Activated T-helper 1 cell treated with anti-CD3 and anti-CD28 coated beads, Interleukin-12 subunit alpha, Interleukin-12 subunit beta, Interleukin-2, Interleukin-4 antibody, amounts not matched to agents 30 ng/mL and 10 ng/mL and 1 ng/mL, durations not matched to agents 14 hours and 24 hours and 36 hours (primary cell): ENCODE results near the gene HK2. TPM values are rescaled to one million over a fixed set of nuclear protein-coding genes. Genes with fewer than 3 reads are reported as not detected.
A peak's percentile ranks its signal among the peaks of the same experiment; 100 is the strongest.

Experiments
- DNase-seq: peaks from one replicate; pipeline ENCODE4 v3.0.0; 2021; ENCODE audit warnings: low spot score
- H3K27ac Mint-ChIP-seq: one replicate; pipeline ENCODE4 v1.8.0; 2021; ENCODE audit warnings: mild to moderate bottlenecking, mixed read lengths
- H3K27me3 Mint-ChIP-seq: one replicate; pipeline ENCODE4 v1.8.0; 2022; ENCODE audit warnings: mild to moderate bottlenecking, moderate library complexity, mixed read lengths; ENCODE audit not compliant: insufficient read depth
- H3K36me3 Mint-ChIP-seq: one replicate; pipeline ENCODE4 v1.8.0; 2021; ENCODE audit warnings: low read depth, mixed read lengths
- H3K4me1 Mint-ChIP-seq: one replicate; pipeline ENCODE4 v1.8.0; 2021; ENCODE audit warnings: low read depth, mixed read lengths
- H3K4me3 Mint-ChIP-seq: one replicate; pipeline ENCODE4 v1.8.0; 2021; ENCODE audit warnings: mild to moderate bottlenecking, moderate library complexity, mixed read lengths
- H3K9me3 Mint-ChIP-seq: one replicate; pipeline ENCODE4 v1.8.0; 2021; ENCODE audit warnings: mixed read lengths
- intact Hi-C: fragments of 100-400 bp; cut with micrococcal nuclease; formaldehyde crosslinking; loops from one replicate; pipeline ENCODE4 v1.15.1; 2024
- total RNA-seq: library from RNA; stranded (reverse); gene quantifications from 2 replicates; pipeline ENCODE4 v1.2.3, GENCODE V29; 2022

The HK2 gene
- total RNA-seq, 1 donor from 2014 or later = 94.5 TPM

DNA sequence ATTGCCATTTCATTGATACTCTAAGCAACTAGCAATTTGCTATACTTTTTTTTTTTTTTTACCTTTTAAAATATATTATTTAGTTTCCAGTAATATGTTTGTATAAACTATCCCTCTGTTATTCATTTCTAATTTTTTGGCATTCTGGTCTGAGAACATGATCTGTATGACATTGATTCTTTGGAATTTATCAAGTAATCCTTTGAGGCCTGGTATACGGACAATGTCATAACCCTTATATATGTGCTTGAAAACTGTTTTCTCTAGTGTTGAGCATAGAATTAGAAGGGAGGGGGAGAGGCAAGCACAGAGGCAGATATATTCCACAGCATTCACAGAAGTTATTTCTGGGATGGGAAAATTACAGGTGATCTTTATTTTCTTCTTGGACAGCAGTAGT, 76.3 kb downstream of the HK2 start:
- intact Hi-C loops = no loop called here
- Mint-ChIP-seq H3K9me3 (no peaks in the 10 kb centered on the region), H3K4me3 (no peak overlapping the region), H3K27me3 (peaks cover 41% of the 10 kb centered on the region), H3K4me1 (peaks cover 9% of the 10 kb centered on the region), H3K36me3 (no peaks in the 10 kb centered on the region), H3K27ac (no peak overlapping the region)
- DNase-seq = no peak

DNA sequence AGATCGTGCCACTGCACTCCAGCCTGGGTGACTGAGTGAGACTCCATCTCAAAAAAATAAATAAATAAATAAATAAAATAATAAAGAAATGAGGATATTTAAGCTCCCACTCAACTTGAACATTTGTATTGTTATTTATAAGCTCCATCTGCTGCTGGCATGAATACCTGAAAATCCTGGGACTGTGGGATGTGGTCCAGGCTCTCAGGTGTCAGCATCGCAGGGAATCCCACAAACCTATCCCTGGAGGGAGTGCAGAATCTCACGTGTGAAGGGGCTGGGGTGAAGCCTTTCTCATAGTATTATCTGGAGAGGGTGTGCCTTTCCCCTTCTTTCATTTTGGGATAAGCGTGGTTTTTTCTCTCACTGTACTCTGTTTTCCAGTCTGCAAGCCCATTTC, 77.1 kb downstream of the HK2 start:
- intact Hi-C loops = no loop called here
- H3K27me3 Mint-ChIP-seq = peaks cover 41% of the 10 kb centered on the region
- H3K27ac Mint-ChIP-seq = no peak overlapping the region
- no peak for DNase-seq
- no peak overlapping the region for H3K4me3 Mint-ChIP-seq
- peaks cover 17% of the 10 kb centered on the region for H3K4me1 Mint-ChIP-seq
- no peaks in the 10 kb centered on the region for H3K9me3 Mint-ChIP-seq
- no peaks in the 10 kb centered on the region for H3K36me3 Mint-ChIP-seq

DNA sequence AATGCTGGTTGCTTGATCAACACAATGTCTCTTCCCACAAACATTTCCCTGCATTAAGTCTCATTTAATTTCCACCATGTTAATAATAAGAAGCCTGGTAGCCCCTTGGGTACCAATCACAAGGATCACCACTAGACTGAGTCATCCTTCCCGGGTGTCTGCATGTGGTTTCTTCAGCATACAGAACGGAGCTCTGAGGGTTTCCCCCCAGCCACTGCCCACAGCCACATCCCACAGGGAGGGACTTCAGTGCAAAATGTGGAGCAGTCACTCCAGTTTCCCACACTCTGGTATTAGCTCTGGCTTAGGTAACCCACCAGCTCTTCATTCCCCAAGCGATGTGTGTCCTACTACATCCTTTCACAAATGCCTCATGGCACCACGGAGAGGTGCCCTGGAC, 81.8 kb downstream of the HK2 start:
- Mint-ChIP-seq H3K9me3 (no peaks in the 10 kb centered on the region), H3K27me3 (peaks cover 34% of the 10 kb centered on the region), H3K27ac (no peak overlapping the region), H3K36me3 (no peaks in the 10 kb centered on the region), H3K4me3 (no peak overlapping the region), H3K4me1 (peaks cover 17% of the 10 kb centered on the region)
- peak; percentile 19 for DNase-seq
- intact Hi-C loops = loop anchor here (5.0 kb wide), 3 partner anchors 67 to 327 kb away; no protein-coding TSS in a partner anchor

DNA sequence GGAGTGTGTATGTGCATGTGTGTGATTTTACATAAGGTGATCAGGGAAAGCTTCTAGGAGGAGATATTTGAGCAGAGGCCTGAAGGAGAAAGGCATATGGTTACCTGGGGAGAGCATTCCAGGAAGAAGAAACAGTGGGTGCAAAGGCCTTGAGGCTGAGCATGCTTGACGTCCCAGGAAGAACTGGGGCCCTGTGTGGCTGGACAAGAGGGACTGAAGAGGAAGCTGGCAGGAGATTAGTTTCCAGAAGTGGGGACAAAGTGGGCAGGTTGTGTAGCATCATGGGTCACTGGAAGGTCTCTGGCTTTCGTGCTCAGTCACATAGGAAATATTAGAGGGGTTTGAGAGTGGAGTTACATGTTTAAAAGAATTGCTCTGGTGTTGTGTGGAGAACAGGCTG, 82.5 kb downstream of the HK2 start:
- Mint-ChIP-seq H3K4me1 (peaks cover 17% of the 10 kb centered on the region), H3K4me3 (no peak overlapping the region), H3K27ac (no peak overlapping the region), H3K27me3 (peaks cover 34% of the 10 kb centered on the region), H3K36me3 (no peaks in the 10 kb centered on the region), H3K9me3 (no peaks in the 10 kb centered on the region)
- DNase-seq = no peak
- intact Hi-C loops = loop anchor here (5.0 kb wide), 3 partner anchors 66 to 326 kb away; no protein-coding TSS in a partner anchor

DNA sequence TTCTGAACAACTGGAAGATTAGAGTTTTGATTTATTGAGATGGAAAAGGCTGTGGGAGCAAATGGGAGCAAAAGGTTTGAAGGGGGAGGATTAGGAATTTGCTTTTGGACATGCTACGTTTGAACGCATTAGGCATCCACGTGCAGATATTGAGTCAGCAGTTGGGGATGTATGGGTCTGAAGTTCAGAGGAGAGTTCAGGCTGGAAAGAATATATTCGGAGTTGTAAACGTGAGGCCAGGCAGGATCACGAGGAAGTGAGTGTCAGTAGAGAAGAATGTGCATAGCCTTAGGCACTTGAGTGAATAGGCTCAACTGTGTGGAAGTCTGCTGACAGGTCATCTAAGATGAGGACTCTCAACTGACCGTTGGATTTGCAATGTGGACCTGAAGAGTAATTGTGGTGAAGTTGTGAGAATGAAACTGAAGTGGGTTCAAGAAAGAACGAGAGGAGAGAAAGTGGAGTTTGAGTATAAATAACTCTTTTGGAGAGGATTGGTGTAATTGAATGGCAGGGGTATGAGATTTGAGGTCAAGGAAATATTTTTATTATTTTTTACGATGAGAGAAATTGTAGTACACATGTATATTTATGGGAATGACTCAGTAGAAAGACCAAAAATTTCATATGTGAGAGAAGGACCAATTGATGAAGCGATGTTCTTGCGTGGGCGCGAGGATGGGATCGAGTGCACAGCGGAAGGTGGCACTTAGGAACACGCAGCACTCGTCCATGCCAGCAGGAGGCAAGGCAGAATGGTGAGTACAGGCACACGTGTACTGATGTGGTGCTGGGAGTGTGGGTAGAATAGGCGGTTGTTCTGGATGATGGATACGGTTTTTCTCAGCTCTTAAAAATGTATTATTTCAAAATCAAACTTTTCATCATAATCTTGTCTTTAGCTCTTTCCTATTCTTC, 84.0 kb downstream of the HK2 start:
- Mint-ChIP-seq H3K9me3 (no peaks in the 10 kb centered on the region), H3K36me3 (no peaks in the 10 kb centered on the region), H3K27ac (no peak overlapping the region), H3K4me3 (no peak overlapping the region), H3K27me3 (peaks cover 30% of the 10 kb centered on the region), H3K4me1 (peaks cover 17% of the 10 kb centered on the region)
- DNase-seq = no peak
- intact Hi-C loops = loop anchor here (1.0 to 5.0 kb wide), 4 partner anchors 64 to 690 kb away; no protein-coding TSS in a partner anchor

DNA sequence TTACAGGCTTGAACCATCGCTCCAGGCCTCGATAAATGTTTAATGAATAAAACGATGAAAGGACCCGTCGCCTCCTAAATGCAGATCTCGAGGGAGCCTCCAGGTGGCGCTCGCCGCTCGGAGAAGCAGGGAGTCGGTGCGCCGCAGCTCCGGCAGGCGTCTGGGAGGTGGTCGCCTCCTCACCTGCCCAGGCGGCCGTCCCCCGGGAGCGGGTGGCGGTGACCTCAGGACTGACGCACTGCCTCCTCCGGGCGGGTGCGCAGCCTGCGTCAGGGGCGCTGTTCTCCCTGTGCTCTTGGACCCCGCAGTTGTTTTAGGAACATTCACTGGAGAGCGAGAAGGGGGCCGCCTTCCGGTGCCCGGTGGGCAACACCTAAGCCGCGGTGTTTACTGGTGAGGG, 85.9 kb downstream of the HK2 start:
- Mint-ChIP-seq H3K4me3 (no peak overlapping the region), H3K27ac (no peak overlapping the region), H3K9me3 (no peaks in the 10 kb centered on the region), H3K27me3 (peaks cover 21% of the 10 kb centered on the region), H3K36me3 (no peaks in the 10 kb centered on the region), H3K4me1 (peaks cover 17% of the 10 kb centered on the region)
- intact Hi-C loops = loop anchor here (1.0 to 5.0 kb wide), 4 partner anchors 62 to 484 kb away; no protein-coding TSS in a partner anchor
- DNase-seq = peak; percentile 52

DNA sequence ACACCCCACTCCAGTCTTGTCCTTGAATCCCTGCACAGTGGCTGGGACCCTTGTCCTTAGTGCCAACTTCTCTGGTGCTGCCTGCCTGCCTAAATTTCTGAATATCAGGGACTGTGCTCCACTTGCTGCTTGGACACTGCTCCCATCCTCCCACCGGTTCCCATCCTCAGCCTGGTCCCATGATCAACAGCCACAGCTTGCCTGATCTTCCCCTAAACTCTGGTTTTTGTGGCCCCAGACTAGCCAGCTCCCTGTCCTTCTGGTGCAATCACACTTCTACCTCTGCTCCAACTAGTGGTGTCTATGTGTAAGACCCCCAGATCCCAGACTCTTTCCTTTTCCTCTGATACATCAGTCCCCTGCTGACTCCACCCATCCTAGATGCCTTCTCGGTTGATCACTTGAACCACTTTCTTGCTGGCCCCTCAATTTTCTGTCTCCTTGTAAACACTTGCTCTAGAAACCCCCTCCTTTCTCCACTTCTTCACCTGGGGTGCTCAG, 87.4 kb downstream of the HK2 start:
- Mint-ChIP-seq H3K27me3 (peaks cover 20% of the 10 kb centered on the region), H3K36me3 (no peaks in the 10 kb centered on the region), H3K9me3 (no peaks in the 10 kb centered on the region), H3K4me1 (peaks cover 7% of the 10 kb centered on the region), H3K27ac (no peak overlapping the region), H3K4me3 (no peak overlapping the region)
- DNase-seq = no peak
- intact Hi-C loops = no loop called here

DNA sequence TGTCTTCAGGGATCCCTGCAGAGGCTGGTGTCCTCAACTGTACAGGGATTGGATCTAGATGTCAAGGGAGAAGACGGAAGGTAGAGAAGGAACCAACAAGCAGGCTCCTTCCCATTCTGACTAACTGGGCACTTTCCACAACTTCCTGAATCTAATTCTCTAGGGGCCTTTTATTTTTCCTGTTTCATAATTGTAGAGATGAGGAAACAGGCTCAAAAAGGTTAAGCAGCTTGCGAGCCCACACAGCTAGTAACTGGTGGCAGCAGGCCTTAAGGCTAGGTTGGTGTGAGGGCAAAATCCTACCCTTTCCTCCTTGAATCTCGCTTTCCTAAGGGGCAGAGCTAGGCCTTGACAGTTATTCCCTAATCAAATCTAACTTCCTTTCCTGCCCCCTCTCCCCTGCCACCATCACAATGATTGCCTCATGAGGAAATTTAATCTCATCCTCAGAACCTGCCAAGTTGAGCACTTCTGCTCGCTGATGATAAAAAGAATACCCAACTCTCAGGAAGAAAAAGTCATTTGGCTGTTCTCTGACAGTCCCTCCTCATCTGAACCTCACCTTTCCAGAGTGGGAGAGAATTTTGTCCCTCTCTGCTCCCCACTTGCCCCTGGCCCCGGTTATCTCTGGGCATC, 88.8 kb downstream of the HK2 start:
- Mint-ChIP-seq H3K4me1 (peaks cover 4% of the 10 kb centered on the region), H3K4me3 (no peak overlapping the region), H3K9me3 (no peaks in the 10 kb centered on the region), H3K27ac (no peak overlapping the region), H3K27me3 (peaks cover 16% of the 10 kb centered on the region), H3K36me3 (no peaks in the 10 kb centered on the region)
- DNase-seq = no peak
- intact Hi-C loops = no loop called here

DNA sequence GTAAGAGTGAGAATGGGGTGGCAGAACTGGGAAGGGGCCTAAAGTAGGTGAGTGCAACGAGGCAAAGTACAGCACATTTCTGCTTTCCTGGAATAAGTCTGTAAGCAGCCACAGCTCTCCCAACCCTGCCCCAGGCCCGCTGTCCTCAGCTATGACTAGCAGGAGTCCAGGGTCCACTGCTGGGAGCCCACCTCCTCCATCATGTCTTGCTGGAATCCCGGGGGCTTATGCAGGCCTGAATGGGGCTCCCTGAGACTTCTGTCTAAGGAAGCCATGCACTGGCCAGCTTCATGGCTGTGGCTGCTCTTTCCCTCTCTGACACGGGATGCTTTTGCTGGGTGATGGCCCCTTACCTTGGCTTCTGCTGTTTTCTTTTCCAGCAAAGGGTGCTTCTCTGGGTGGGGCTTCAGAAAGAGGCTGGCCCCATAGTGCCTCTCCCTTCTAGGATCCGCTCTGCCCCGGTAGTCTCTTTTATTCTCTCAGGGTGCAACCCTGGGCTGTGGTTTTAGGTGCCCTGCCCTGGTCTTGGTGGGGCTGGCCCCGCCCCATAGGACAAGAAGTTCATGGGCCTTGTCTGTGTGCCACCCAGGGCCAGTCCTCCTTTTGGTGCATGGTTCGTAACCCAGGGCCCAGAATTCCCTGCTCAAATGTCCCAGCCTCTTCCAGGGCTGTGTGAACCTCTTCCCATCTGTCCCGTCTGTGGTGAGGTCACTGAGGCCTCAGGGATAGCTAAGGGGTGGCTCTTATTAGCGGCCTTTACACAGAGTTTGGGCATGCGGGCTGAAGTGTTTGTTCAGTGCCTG, 90.7 kb downstream of the HK2 start:
- intact Hi-C loops = no loop called here
- H3K27me3 Mint-ChIP-seq = peaks cover 7% of the 10 kb centered on the region
- no peak overlapping the region for H3K4me3 Mint-ChIP-seq
- H3K9me3 Mint-ChIP-seq = no peaks in the 10 kb centered on the region
- DNase-seq = no peak
- peaks cover under 1% of the 10 kb centered on the region for H3K4me1 Mint-ChIP-seq
- H3K27ac Mint-ChIP-seq = no peak overlapping the region
- no peaks in the 10 kb centered on the region for H3K36me3 Mint-ChIP-seq

DNA sequence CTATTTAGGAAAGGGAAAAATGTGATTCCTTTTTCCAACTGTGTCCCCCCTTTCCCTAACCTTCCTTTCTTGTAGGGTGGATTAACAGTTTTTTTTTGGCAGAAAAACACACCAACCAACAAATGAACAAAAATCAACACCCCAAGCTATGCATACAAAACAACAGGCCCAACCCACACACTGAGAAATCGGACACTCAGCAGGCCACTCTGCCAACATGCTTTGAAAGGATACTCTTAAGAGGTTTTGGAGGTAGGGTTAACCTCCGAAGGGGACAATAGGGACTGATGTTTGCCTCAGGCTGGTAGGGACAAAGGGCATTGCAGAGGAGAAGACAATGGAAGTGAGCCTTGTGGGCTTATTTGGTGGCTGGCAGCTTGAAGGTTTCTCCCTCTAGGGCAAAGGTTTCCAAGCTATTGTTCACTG, 91.4 kb downstream of the HK2 start:
- peaks cover 7% of the 10 kb centered on the region for H3K27me3 Mint-ChIP-seq
- H3K4me1 Mint-ChIP-seq = no peaks in the 10 kb centered on the region
- no peak overlapping the region for H3K27ac Mint-ChIP-seq
- no peak for DNase-seq
- no peaks in the 10 kb centered on the region for H3K9me3 Mint-ChIP-seq
- no peak overlapping the region for H3K4me3 Mint-ChIP-seq
- intact Hi-C loops = no loop called here
- no peaks in the 10 kb centered on the region for H3K36me3 Mint-ChIP-seq

DNA sequence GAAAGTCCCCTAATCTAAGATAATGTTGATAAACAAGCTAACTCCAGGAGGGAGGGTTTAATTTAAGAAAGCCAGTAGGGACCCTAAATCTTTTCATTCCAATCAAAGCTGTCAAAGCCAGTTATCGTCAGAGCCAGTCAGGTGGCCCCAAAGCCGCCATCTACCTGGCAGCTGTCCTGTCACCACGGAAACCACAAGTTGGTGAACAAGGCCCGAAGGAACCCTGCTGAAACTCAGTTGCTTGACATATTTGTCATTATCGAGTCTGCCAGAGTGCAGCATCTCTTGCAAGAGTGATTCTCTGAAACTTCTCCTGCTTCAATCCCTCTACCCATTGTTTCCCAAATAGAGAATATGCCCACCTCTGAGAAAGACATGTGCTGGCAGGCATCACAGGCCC, 93.7 kb downstream of the HK2 start:
- intact Hi-C loops = no loop called here
- no peak for DNase-seq
- peaks cover 2% of the 10 kb centered on the region for H3K27me3 Mint-ChIP-seq
- H3K4me3 Mint-ChIP-seq = no peak overlapping the region
- no peak overlapping the region for H3K27ac Mint-ChIP-seq
- no peaks in the 10 kb centered on the region for H3K4me1 Mint-ChIP-seq
- no peaks in the 10 kb centered on the region for H3K36me3 Mint-ChIP-seq
- no peaks in the 10 kb centered on the region for H3K9me3 Mint-ChIP-seq

DNA sequence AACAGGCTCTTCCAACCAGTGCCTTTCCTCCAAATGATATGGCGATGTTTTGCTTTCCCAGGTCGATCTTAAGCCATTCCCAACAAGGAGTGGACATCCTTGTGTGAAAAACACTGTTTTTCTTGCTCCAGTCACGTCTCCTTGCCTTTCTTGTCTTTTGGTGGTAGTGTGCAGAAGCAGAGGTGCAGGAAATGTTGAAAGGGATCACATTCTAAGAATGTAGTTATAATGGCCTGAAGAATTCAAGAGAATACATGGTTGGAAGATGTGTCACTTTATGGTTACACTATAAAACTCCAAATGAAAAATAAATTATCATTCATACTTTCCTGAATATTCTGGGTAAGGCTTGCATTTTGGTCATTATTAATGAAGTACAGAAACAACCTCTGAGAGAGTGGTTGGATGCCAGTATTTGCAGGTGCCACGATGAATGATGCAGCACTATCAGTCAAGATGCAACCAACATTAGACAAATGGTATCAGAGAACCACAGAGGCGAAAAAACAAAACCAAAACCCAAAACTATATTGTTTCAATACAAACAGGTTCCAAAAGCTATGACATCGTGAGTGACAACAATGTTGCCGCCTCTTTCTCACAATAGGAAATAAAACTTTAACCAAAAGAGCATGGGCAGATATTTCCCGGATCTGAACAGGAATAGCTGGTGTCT, 97.0 kb downstream of the HK2 start:
- Mint-ChIP-seq H3K27me3 (peaks cover 2% of the 10 kb centered on the region), H3K9me3 (no peaks in the 10 kb centered on the region), H3K27ac (no peak overlapping the region), H3K36me3 (no peaks in the 10 kb centered on the region), H3K4me3 (no peak overlapping the region), H3K4me1 (no peaks in the 10 kb centered on the region)
- no peak for DNase-seq
- intact Hi-C loops = no loop called here
